Thyroid gland (tissue), 4 donors: Measurements from ENCODE around the gene TBATA. TPM values are rescaled to one million over a fixed set of nuclear protein-coding genes. Genes with fewer than 3 reads are reported as not detected.
A peak's percentile ranks its signal among the peaks of the same experiment; 100 is the strongest.

ENCODE experiments used
- DNase-seq, 2 donors: peaks; one replicate each; pipeline ENCODE4 v3.0.0-alpha.2; 2019
- H3K27ac ChIP-seq, 3 donors: fragments of 200-600 bp; sonication (generic); 1 replicate in 2 of 3; 2 replicates in 1 of 3; pipeline ENCODE4 v1.5.1; 2016 to 2019; ENCODE audit warnings: mild to moderate bottlenecking in 1 of 3, moderate library complexity in 1 of 3
- H3K27me3 ChIP-seq: fragments of 200-600 bp; sonication (generic); one replicate; pipeline ENCODE4 v1.5.1; 2019
- H3K36me3 ChIP-seq, 2 donors: fragments of 200-600 bp; sonication (generic); one replicate each; pipeline ENCODE4 v1.5.1; 2016 to 2019
- H3K4me1 ChIP-seq, 2 donors: fragments of 200-600 bp; sonication (generic); one replicate each; pipeline ENCODE4 v1.5.1; 2017 to 2019
- H3K4me3 ChIP-seq, 3 donors: fragments of 200-600 bp; sonication (generic); replicated peaks in 1 of 3; 1 replicate in 2 of 3; 2 replicates in 1 of 3; pipeline ENCODE4 v1.5.1; 2016; ENCODE audit warnings: mild to moderate bottlenecking in 1 of 3
- H3K9me3 ChIP-seq: fragments of 200-600 bp; sonication (generic); one replicate; pipeline ENCODE4 v1.5.1; 2017
- POLR2A ChIP-seq, 2 donors: fragments of 450-650 bp; IDR thresholded peaks; one replicate each; pipeline ENCODE4 v1.6.1; 2017; ENCODE audit warnings: antibody characterized with exemption in 2 of 2, mild to moderate bottlenecking in 2 of 2, moderate library complexity in 1 of 2
- WGBS, 2 donors: methylation state at CpG; one replicate each; pipeline ENCODE4 v1.1.5; 2017; 5-methylcytosine and 5-hydroxymethylcytosine counted together
- intact Hi-C: fragments of 100-400 bp; cut with DNase I; formaldehyde crosslinking; loops from one replicate; pipeline ENCODE4 v1.15.1; 2023
- total RNA-seq, 4 donors: library from RNA; depleted of rRNA; stranded (reverse); fragments of >200 nt; gene quantifications; one replicate each; pipeline ENCODE4 v1.2.3, GENCODE V29; 2016
- TF ChIP-seq, protein P1 (sequence below), 6 experiments: fragments of 200-600 bp in 3 of 6; fragments of 450-650 bp in 3 of 6; sonication (generic) in 3 of 6; IDR thresholded peaks; one replicate each; pipeline ENCODE4 v1.5.1; 2016 to 2019; ENCODE audit warnings: antibody characterized with exemption in 6 of 6, mild to moderate bottlenecking in 2 of 6, inconsistent platforms in 1 of 6, moderate library complexity in 1 of 6

The TBATA gene
- total RNA-seq, 4 donors from 2014 or later: not detected

DNA sequence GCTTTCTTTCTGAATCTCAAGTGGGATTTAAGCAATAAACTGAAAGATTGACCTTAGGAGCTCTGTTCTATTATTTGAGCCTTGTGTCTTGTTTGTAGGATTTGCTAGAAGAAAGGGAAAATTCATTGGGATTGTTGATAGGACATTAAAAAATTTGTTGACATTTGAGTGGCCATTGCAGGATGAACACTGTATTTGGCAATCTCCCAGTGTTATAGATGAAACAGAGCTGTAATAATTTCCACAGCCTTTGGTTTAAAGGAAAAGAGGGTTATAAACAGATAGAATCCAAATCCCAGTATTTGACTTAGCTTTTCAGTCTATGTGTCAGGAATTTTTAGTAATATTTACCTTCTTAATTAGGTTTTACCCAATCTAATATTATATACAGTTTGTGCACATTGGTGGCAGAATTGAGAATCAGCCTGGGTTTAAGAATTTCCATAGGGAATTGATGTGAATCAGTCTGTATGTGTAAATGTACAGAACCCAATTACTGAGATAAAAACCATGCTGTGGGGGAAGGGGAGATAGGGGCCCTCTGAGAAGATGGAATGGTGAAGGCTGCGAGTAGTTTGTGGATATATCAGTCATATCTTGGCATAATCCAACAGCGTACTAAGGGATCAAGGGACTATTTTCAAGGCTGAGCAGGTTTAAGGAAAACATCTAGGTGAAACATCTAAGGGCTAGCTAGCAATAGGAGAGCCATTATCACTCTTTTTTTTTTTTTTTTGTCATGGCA lies 37.1 kb upstream of the TBATA start:
- Histone ChIP-seq H3K4me3 (no peak overlapping the region), H3K27me3 (no peaks in the 10 kb centered on the region), H3K4me1 (peaks cover 0 to 6% of the 10 kb centered on the region in 2 donors), H3K27ac (no peak overlapping the region), H3K36me3 (peaks cover 4 to 14% of the 10 kb centered on the region in 2 donors), H3K9me3 (no peaks in the 10 kb centered on the region)
- no peak for TF ChIP-seq POLR2A (IDR thresholded peaks at IDR 0.05)
- TF ChIP-seq, protein P1, sequence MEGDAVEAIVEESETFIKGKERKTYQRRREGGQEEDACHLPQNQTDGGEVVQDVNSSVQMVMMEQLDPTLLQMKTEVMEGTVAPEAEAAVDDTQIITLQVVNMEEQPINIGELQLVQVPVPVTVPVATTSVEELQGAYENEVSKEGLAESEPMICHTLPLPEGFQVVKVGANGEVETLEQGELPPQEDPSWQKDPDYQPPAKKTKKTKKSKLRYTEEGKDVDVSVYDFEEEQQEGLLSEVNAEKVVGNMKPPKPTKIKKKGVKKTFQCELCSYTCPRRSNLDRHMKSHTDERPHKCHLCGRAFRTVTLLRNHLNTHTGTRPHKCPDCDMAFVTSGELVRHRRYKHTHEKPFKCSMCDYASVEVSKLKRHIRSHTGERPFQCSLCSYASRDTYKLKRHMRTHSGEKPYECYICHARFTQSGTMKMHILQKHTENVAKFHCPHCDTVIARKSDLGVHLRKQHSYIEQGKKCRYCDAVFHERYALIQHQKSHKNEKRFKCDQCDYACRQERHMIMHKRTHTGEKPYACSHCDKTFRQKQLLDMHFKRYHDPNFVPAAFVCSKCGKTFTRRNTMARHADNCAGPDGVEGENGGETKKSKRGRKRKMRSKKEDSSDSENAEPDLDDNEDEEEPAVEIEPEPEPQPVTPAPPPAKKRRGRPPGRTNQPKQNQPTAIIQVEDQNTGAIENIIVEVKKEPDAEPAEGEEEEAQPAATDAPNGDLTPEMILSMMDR (IDR thresholded peaks at IDR 0.05): no peak
- intact Hi-C loops: no loop called here
- WGBS, 2 donors: 100% methylated on average over 2 of the region's 2 CpGs
- DNase-seq: no peak

DNA sequence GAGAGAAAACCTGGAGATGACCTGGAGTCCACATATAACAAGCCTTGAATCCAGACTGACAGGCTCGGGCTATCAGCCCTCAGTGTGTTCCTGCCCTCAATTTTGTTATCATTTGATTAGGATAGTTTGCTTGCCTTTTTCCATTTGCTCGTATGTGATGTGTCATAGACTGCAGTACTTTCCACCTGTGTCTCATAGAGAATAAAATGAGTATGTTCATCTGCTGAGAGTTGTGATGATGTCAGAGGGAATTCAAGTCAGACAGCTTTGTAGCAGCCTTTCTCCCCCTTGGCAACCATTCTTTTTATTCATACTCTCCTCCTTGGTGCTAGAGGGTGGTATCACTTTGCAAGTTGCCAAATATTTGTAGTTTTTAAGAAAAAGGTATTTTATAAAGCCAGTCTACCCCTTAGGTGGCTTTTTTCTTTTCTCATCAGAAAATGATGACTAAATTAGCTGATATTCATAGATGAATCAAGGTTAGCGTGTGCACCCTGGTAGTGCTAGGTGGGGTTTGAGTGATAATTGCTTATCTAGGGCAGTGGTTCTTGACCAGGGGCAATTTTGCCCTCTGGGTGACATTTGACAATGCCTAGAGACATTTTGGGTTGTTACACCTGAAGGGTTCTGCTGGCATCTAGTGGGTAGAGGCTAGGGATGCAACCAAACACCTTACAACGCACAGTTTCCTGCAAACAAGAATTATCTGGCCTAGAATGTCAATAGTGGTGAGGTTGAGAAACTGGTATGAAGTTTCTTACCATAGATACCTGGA lies 36.0 kb upstream of the TBATA start:
- peaks cover 4 to 14% of the 10 kb centered on the region in 2 donors for H3K36me3 ChIP-seq
- peaks cover 0 to 12% of the 10 kb centered on the region in 2 donors for H3K4me1 ChIP-seq
- DNase-seq: no peak
- intact Hi-C loops: no loop called here
- H3K4me3 ChIP-seq: no peak overlapping the region
- no peaks in the 10 kb centered on the region for H3K27me3 ChIP-seq
- WGBS, 2 donors: 94 to 95% methylated on average over 4 of the region's 4 CpGs
- H3K27ac ChIP-seq: no peak overlapping the region
- H3K9me3 ChIP-seq: no peaks in the 10 kb centered on the region
- TF ChIP-seq, protein P1 (IDR thresholded peaks at IDR 0.05): peak in 1 of 6 experiments; percentile 13
- no peak for TF ChIP-seq POLR2A (IDR thresholded peaks at IDR 0.05)

DNA sequence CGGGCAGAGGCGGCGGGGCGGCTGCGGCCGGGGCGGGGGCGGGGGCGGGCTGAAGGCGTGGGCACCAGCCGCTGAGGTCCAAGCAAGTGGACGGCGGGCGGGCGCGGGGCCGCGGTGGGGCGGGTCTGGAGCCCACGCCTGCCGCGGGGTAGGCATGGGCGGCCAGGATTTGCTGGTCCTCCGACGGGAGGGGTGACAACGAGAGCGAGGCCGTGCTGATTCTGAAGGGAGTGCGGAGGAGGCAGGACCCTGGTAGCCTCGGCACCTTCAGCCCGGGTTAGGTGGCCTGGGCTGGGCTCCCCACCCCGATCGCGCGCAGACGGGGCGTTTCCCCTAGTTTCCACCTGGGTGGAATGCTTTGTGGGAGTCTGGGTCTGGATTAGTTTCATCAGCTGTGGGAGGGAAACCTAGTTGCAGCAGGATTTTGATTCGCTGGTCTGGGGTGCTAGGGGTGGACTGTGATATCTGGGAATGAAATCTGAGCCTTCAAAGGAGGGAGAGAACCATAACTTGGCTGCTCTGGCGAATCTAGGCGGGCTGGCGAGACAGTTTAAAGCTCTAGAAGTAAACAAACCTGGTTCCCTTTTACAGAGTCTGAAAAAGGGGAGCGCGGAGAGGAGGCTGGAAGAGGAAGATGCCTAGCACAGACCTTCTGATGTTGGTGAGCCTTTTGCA lies 31.2 kb upstream of the TBATA start:
- WGBS, 2 donors: 2 to 5% methylated on average over 6 to 21 of the region's 43 CpGs
- H3K9me3 ChIP-seq: no peaks in the 10 kb centered on the region
- intact Hi-C loops: no loop called here
- TF ChIP-seq POLR2A (IDR thresholded peaks at IDR 0.05): peak in 1 of 2 donors; percentile 73
- TF ChIP-seq, protein P1 (IDR thresholded peaks at IDR 0.05): no peak
- peak overlapping the region; percentile 22 to 64 (median 54) for H3K4me3 ChIP-seq
- no peaks in the 10 kb centered on the region for H3K27me3 ChIP-seq
- peaks cover 4 to 14% of the 10 kb centered on the region in 2 donors for H3K36me3 ChIP-seq
- peak overlapping the region; percentile 85 to 91 (median 91) for H3K27ac ChIP-seq
- peak; percentile 80 to 81 for DNase-seq
- peaks cover 5 to 36% of the 10 kb centered on the region in 2 donors for H3K4me1 ChIP-seq

DNA sequence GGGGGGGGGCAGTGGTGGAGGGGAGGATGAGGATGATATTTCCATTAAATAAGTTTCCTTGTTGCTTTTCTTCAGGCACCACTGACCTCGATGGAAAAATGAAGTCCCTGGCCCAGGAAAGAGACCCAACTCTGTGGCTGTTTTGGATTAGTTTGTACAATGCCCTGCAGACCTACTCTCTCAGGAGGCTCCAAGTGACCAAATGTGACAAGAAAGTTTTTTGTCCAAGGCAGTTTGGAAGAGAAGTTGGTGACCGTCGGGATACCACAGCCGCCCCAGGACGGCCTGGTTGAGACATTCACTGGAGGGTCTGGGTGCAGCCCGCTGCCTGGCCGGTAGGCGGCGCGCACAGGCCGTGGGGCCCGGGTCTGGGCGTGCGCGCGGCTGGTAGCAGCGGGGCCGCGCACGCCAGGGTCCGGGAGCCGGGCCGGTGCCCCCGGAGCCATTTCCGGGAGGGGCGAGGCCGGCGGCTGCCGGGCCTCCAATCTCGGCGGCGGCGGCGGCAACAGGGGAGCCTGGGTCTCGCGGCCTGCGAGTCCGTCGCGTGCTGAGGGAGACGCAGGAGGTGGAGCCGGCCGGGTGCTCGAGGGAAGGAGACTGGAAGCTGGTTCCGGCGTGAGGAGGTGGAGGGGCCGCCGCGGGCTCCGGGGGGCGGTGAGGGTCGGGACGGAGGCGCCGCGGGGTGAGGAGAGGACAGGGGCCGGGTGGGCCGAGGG lies 30.5 kb upstream of the TBATA start, which contains the start of gene SGPL1:
TSS of gene SGPL1 (plus strand) at position 445 of the 716 bp plus-strand sequence. CDS start 906 bp downstream, outside the sequence.
- intact Hi-C loops: loop anchor here (2.0 kb wide), 1 partner anchor 63 kb away; no protein-coding TSS in a partner anchor
- H3K36me3 ChIP-seq: peaks cover 4 to 10% of the 10 kb centered on the region in 2 donors
- H3K4me3 ChIP-seq: peak within 1 kb of the TSS; percentile 22 to 64 (median 54)
- peaks cover 5 to 36% of the 10 kb centered on the region in 2 donors for H3K4me1 ChIP-seq
- peak; percentile 87 to 89 for DNase-seq
- WGBS, 2 donors: 23 to 24% methylated on average over 3 of the region's 58 CpGs
- peak within 1 kb of the TSS; percentile 85 to 91 (median 91) for H3K27ac ChIP-seq
- peak; percentile 26 to 75 for TF ChIP-seq POLR2A (IDR thresholded peaks at IDR 0.05)
- TF ChIP-seq, protein P1 (IDR thresholded peaks at IDR 0.05): peak; percentile 56 to 100 (median 90)
- H3K9me3 ChIP-seq: no peaks in the 10 kb centered on the region
- H3K27me3 ChIP-seq: no peaks in the 10 kb centered on the region
